Kidney epithelial cell (primary cell): ENCODE measurements around the gene CENPP. TPM values are rescaled to one million over a fixed set of nuclear protein-coding genes. Genes with fewer than 3 reads are reported as not detected.

Experiments used
- DNase-seq: peaks from one replicate; pipeline ENCODE4 v3.0.0-alpha.2; 2010; ENCODE audit warnings: low read depth
- H3K27me3 ChIP-seq: 2 replicates; pipeline ENCODE4 v1.6.0; 2011; ENCODE audit warnings: low read length; ENCODE audit not compliant: control insufficient read depth, insufficient read depth
- H3K36me3 ChIP-seq: 2 replicates; pipeline ENCODE4 v1.5.1; 2011; ENCODE audit warnings: low read length; ENCODE audit not compliant: control insufficient read depth, insufficient read depth
- H3K4me3 ChIP-seq: 2 replicates; pipeline ENCODE4 v1.5.1; 2011; ENCODE audit warnings: low read depth, mild to moderate bottlenecking, control low read depth, low read length
- CTCF ChIP-seq: IDR thresholded peaks from 2 replicates; pipeline ENCODE4 v1.5.1; 2011; ENCODE audit warnings: mild to moderate bottlenecking, moderate library complexity, low read length, control low read depth, inconsistent platforms; ENCODE audit not compliant: insufficient read depth, poor library complexity, severe bottlenecking
- total RNA-seq: library from RNA; depleted of rRNA; stranded (reverse); fragments of >200 nt; gene quantifications from 2 replicates; pipeline ENCODE4 v1.2.3, GENCODE V29; 2015

The CENPP gene
- total RNA-seq, 1 donor from 2014 or later, result 1.4 TPM

GRCh38 chr9:92525306-92525705 is 199.6 kb downstream of the CENPP start:
- no peak for TF ChIP-seq CTCF
- Histone ChIP-seq H3K36me3 (no peaks in the 10 kb centered on the region), H3K4me3 (no peak overlapping the region), H3K27me3 (no peaks in the 10 kb centered on the region)
- DNase-seq, result no peak

- DNase-seq, result no peak
- Histone ChIP-seq H3K4me3 (no peak overlapping the region), H3K36me3 (no peaks in the 10 kb centered on the region), H3K27me3 (no peaks in the 10 kb centered on the region)
- TF ChIP-seq CTCF, result no peak
These were observed 201.6 kb downstream of the CENPP start for GRCh38 chr9:92527291-92527828.

- TF ChIP-seq CTCF, result no peak
- Histone ChIP-seq H3K4me3 (no peak overlapping the region), H3K36me3 (no peaks in the 10 kb centered on the region), H3K27me3 (no peaks in the 10 kb centered on the region)
- no peak for DNase-seq
These were observed 202.2 kb downstream of the CENPP start for GRCh38 chr9:92527832-92528521.

- Histone ChIP-seq H3K4me3 (no peak overlapping the region), H3K36me3 (no peaks in the 10 kb centered on the region), H3K27me3 (no peaks in the 10 kb centered on the region)
- no peak for TF ChIP-seq CTCF
- DNase-seq, result no peak
These were observed 202.7 kb downstream of the CENPP start for GRCh38 chr9:92528522-92528849.

GRCh38 chr9:92529124-92529523 is 203.4 kb downstream of the CENPP start:
- DNase-seq, result no peak
- no peak for TF ChIP-seq CTCF
- H3K36me3 ChIP-seq, result no peaks in the 10 kb centered on the region
- H3K27me3 ChIP-seq, result no peaks in the 10 kb centered on the region
- no peak overlapping the region for H3K4me3 ChIP-seq

- no peaks in the 10 kb centered on the region for H3K27me3 ChIP-seq
- no peaks in the 10 kb centered on the region for H3K36me3 ChIP-seq
- no peak for DNase-seq
- no peak for TF ChIP-seq CTCF
- H3K4me3 ChIP-seq, result no peak overlapping the region
These were observed 205.1 kb downstream of the CENPP start for GRCh38 chr9:92530893-92531292.
